HG02973 (cell line): ENCODE data around the gene SNAI1.

Experiments used
- ATAC-seq: cut with Tn5 transposase; IDR thresholded peaks from one replicate; pipeline ENCODE4 v1.9.1; 2021; ENCODE audit warnings: moderate library complexity; ENCODE audit not compliant: unreplicated experiment

SNAI1 gene

DNA sequence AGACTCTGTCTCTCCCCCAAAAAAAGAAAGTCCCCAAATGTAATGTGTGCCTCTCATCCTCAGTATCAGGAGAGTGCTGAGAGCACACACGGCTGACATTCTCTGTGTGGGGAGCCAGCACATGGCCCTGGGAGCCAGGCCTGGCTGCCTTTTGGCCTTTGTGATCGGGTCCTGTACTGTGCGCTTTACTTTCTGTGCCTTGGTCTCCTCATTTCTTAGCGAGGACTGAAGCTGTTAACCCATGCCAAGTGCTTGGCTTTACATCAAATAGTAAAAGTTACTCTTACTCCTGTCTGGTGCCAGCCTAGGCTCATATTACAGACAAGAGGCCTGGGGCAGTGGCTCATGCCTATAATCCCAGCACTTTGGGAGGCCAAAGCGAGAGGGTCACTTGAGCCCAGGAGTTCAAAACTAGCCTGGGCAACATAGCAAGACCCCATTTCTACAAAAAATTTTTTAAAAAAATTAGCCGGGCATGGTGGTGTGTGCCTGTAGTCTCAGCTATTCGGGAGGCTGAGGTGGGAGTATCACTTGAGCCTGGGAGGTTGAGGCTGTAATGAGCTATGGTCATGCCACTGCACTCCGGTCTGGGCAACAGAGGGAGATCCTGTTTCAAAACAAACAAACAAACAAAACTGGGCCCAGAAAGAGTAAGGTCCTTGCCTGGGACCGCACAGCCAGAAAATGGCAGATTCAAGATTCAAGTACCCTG, 50.3 kb downstream of the SNAI1 start:
- no peak for ATAC-seq

DNA sequence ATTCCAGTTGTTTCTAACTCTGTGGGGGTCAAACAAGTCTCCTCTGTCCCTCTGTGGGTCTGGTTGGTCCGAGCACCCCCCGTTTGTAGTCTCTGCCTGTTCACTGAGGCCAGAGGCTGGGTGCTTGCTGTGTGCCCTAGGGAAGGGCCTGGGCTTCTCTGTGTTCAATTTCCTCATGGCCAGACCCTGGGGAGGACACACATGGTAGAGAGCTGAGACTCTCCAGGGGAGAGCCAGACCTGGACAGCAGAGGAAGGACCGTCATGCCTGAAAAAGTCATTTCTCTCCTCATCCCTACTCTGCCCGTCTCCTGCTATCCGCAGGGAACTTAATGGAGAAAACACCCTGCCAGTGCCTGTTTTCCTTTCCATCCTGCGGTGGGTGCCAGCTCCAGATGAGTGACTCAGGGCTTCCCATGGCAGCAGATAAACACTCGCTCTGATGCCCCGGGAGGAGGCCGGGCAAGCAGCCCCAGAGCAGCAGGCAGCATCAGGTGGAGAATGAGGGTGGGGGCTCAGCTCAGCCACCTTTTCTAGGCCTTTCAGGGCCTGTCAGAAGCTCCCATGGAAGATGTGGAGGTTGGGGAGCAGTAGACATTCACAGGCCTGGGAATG, 51.9 kb downstream of the SNAI1 start:
- no peak for ATAC-seq

DNA sequence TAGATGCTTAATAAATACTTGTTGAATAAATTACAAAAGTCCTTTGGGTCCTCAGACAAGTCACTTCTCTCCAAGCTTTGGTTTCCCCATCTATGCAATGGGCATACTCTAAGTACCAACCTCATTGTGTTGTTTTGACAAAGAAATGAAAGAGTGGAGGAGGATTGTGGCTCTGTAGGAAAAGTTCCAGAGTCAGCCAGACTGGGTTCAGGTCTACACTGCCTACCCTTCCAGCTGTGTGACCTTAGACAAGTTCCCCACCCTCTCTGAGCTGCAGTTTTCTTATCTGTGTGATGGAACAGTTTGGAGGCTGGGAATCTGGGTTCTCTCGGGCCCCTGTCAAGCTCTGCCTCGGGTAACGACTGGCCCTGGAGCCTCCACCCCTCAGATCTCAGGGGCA, 53.9 kb downstream of the SNAI1 start:
- ATAC-seq: no peak

DNA sequence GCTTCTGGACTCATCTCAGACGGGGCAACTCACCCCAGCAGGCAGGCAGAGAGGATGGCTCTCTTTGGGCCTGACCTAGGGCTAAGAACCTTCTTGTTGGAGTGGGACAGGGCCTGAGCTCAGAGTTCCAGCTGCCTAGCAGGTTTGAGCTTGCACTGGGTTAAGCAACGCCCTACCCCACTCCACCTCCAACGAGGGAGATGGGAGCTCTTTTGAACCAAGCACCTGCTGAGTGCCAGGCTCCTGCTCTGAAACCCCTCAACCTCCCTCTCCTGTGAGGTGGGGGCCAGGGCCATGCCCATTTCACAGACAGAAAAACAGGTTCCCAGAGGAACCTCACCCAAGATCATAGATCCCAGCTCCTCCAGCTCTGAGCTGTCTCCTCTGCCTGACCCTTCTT, 54.3 kb downstream of the SNAI1 start:
- no peak for ATAC-seq

DNA sequence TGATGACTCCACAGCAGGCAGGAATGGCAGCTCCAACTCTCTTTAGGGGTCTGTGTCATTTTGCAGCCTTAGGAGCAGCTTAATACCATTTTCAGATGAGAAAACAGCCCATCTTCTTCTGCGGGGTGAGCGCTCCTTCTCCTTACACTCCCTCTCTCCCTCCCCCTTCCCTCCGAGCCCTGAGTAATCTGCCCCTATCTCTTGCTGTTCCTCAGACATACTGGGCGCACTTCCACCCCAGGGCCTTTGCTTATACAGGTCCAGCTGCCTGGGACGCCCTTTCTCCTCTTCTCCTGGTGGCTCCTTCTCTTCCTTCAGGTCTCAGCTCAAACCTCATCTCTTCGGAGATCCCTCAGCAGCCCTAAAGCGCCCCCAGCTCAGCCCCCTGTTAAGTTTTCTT, 54.8 kb downstream of the SNAI1 start:
- no peak for ATAC-seq

DNA sequence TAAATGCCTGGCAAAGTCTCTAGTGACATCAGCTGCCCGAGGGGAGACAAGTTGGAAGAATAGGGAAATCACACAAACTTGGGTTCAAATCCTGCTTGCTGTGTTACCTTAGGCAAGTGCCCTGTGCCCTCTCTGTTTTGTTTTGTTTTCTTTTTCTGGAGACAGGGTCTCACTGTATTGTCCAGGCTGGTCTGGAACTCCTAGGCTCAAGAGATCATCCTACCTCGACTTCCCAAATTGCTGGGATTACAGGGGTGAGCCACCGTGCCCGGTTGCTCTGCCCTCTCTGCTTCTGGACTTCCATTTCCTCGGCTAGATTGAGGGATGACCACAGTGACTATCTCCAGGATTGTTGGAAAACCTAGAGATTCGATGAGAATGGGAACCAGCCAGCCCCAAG, 55.4 kb downstream of the SNAI1 start:
- ATAC-seq: no peak
